Astrocyte (in vitro differentiated cells and primary cell): ENCODE measurements around the gene BMP7. TPM values are rescaled to one million over a fixed set of nuclear protein-coding genes. Genes with fewer than 3 reads are reported as not detected.

Experiments used
- DNase-seq: peaks from one replicate; pipeline ENCODE4 v3.0.0-alpha.2; 2010; ENCODE audit warnings: low read depth
- FAIRE-seq: peaks from 2 replicates; lab custom pipeline; 2011; peaks lifted over from hg19 to GRCh38; lab: Jason Lieb, UNC
- H2AFZ ChIP-seq: 2 replicates; pipeline ENCODE4 v1.6.0; 2012; ENCODE audit warnings: low read depth, low read length, inconsistent platforms
- H3K27ac ChIP-seq: 2 replicates; pipeline ENCODE4 v1.5.1; 2011; ENCODE audit warnings: low read depth, low read length, inconsistent platforms
- H3K27me3 ChIP-seq: 2 replicates; pipeline ENCODE4 v1.6.0; 2011; ENCODE audit warnings: low read length, inconsistent platforms; ENCODE audit not compliant: insufficient read depth
- H3K36me3 ChIP-seq: 2 replicates; pipeline ENCODE4 v1.5.1; 2011; ENCODE audit warnings: low read length, inconsistent platforms; ENCODE audit not compliant: insufficient read depth
- H3K4me1 ChIP-seq: 2 replicates; pipeline ENCODE4 v1.5.1; 2011; ENCODE audit warnings: low read length, inconsistent platforms; ENCODE audit not compliant: insufficient read depth
- H3K4me2 ChIP-seq: 2 replicates; pipeline ENCODE4 v1.6.0; 2012; ENCODE audit warnings: low read length, inconsistent platforms
- H3K4me3 ChIP-seq: 2 replicates; pipeline ENCODE4 v1.5.1; 2011; ENCODE audit warnings: low read depth, mild to moderate bottlenecking, low read length, inconsistent platforms; ENCODE audit not compliant: insufficient read depth
- H3K79me2 ChIP-seq: 2 replicates; pipeline ENCODE4 v1.6.0; 2012; ENCODE audit warnings: mild to moderate bottlenecking, low read length, inconsistent platforms; ENCODE audit not compliant: insufficient read depth
- H3K9ac ChIP-seq: 2 replicates; pipeline ENCODE4 v1.6.0; 2012; ENCODE audit warnings: mild to moderate bottlenecking, low read length, inconsistent platforms
- H3K9me3 ChIP-seq: 2 replicates; pipeline ENCODE4 v1.5.1; 2012; ENCODE audit warnings: low read depth, mild to moderate bottlenecking, low read length, inconsistent platforms; ENCODE audit not compliant: insufficient read depth
- H4K20me1 ChIP-seq: 2 replicates; pipeline ENCODE4 v1.6.0; 2012; ENCODE audit warnings: low read length, inconsistent platforms; ENCODE audit not compliant: insufficient read depth
- H3K27ac Mint-ChIP-seq: one replicate; pipeline ENCODE4 v1.8.0; 2021; ENCODE audit warnings: mild to moderate bottlenecking, mixed read lengths; ENCODE audit not compliant: unreplicated experiment
- H3K27me3 Mint-ChIP-seq: one replicate; pipeline ENCODE4 v1.8.0; 2021; ENCODE audit warnings: low read depth, mixed read lengths; ENCODE audit not compliant: unreplicated experiment
- H3K36me3 Mint-ChIP-seq: one replicate; pipeline ENCODE4 v1.8.0; 2021; ENCODE audit warnings: low read depth, mixed read lengths; ENCODE audit not compliant: unreplicated experiment
- H3K4me1 Mint-ChIP-seq: one replicate; pipeline ENCODE4 v1.8.0; 2021; ENCODE audit warnings: low read depth, mixed read lengths; ENCODE audit not compliant: unreplicated experiment
- H3K4me3 Mint-ChIP-seq: one replicate; pipeline ENCODE4 v1.8.0; 2021; ENCODE audit warnings: mild to moderate bottlenecking, moderate library complexity, mixed read lengths; ENCODE audit not compliant: unreplicated experiment
- H3K9me3 Mint-ChIP-seq: one replicate; pipeline ENCODE4 v1.8.0; 2021; ENCODE audit warnings: mild to moderate bottlenecking, mixed read lengths; ENCODE audit not compliant: unreplicated experiment
- EZH2 ChIP-seq: IDR thresholded peaks from 2 replicates; pipeline ENCODE4 v1.6.1; 2012; ENCODE audit warnings: mild to moderate bottlenecking, low read length, inconsistent platforms; ENCODE audit not compliant: insufficient read depth
- total RNA-seq: library from RNA; stranded (reverse); gene quantifications from 2 replicates; pipeline ENCODE4 v1.2.1, GENCODE V29; 2021
- TF ChIP-seq, protein P1 (sequence below): IDR thresholded peaks from 2 replicates; pipeline ENCODE4 v1.5.1; 2011; ENCODE audit warnings: low read depth, mild to moderate bottlenecking, inconsistent platforms, low read length, moderate library complexity; ENCODE audit not compliant: insufficient read depth

BMP7 gene
- total RNA-seq, 1 donor from 2014 or later = 15.3 TPM

DNA sequence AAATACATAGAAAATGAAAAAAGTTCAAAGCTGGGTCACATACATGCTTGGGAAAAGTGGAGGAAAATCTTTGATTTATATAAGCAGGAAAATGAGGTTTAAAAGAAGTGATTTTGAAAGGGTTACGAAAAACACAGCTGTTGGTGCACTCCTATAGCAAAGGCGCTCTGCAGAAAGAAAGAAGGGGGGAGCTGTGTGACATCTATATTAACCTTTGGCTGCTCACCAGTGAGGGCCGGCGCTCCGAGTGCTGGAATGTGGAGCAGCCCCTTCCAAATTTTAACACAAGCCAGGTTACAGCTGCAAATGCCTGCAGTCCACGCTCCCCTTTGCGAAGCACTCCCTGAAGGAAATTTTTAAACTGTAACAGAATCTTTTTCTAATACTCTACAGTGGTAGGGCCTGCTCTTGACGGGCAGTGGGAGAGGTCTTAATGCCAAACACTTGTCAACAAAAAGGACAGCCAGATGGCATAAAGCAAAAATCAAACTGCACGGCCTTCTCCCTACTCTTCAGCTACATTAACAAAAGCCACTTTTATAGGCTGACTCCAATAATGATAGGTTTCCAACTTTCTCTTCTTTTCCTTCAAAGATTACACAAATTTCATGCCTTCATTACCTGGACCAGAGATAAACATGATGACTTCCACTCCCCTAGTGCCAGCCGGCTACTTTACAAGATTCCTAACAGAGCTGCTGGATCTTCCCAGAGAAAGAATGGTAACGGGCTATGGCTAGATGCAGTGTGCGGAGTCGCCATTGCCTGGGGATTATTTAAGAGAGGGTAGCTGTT lies 4.8 kb downstream of the BMP7 start:
- Mint-ChIP-seq H3K4me1 (peaks cover 16% of the 10 kb centered on the region), H3K4me3 (peak overlapping the region; percentile 45), H3K27me3 (peaks cover 26% of the 10 kb centered on the region), H3K36me3 (no peaks in the 10 kb centered on the region), H3K9me3 (no peaks in the 10 kb centered on the region), H3K27ac (no peak overlapping the region)
- Histone ChIP-seq H2AFZ (no peak overlapping the region), H3K4me3 (no peak overlapping the region), H3K4me2 (no peak overlapping the region), H3K9ac (no peak overlapping the region), H3K79me2 (no peaks in the 10 kb centered on the region), H3K36me3 (no peaks in the 10 kb centered on the region), H4K20me1 (no peaks in the 10 kb centered on the region), H3K4me1 (no peaks in the 10 kb centered on the region), H3K27me3 (peaks cover 81% of the 10 kb centered on the region), H3K9me3 (no peaks in the 10 kb centered on the region), H3K27ac (no peak overlapping the region)
- DNase-seq (no peak), FAIRE-seq (no peak)
- TF ChIP-seq, protein P1, sequence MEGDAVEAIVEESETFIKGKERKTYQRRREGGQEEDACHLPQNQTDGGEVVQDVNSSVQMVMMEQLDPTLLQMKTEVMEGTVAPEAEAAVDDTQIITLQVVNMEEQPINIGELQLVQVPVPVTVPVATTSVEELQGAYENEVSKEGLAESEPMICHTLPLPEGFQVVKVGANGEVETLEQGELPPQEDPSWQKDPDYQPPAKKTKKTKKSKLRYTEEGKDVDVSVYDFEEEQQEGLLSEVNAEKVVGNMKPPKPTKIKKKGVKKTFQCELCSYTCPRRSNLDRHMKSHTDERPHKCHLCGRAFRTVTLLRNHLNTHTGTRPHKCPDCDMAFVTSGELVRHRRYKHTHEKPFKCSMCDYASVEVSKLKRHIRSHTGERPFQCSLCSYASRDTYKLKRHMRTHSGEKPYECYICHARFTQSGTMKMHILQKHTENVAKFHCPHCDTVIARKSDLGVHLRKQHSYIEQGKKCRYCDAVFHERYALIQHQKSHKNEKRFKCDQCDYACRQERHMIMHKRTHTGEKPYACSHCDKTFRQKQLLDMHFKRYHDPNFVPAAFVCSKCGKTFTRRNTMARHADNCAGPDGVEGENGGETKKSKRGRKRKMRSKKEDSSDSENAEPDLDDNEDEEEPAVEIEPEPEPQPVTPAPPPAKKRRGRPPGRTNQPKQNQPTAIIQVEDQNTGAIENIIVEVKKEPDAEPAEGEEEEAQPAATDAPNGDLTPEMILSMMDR = no peak
- TF ChIP-seq EZH2 = peak; percentile 32

DNA sequence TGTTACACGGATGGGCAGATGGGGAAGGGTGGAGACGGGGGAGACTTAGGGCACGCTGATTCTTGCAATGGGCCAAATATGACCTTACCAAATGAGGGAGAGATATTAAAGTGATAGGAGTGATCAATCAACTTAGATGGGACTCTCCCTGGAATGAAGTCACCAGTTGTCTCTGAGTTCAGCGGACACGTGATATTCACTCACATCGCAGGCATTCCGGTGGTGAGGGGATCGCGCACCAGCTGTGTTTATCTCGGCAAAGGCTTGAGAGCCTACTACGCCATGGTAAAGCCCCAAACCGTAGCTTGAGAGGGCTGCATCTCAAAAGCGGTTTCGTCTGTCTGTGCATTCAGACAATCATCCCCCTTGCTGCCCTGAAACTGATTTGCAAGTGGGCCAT lies 5.5 kb downstream of the BMP7 start:
- no peaks in the 10 kb centered on the region for H3K36me3 ChIP-seq
- Mint-ChIP-seq H3K27ac (peak overlapping the region; percentile 22), H3K9me3 (no peaks in the 10 kb centered on the region), H3K27me3 (peaks cover 26% of the 10 kb centered on the region), H3K4me1 (peaks cover 16% of the 10 kb centered on the region), H3K4me3 (peak overlapping the region; percentile 45), H3K36me3 (no peaks in the 10 kb centered on the region)
- H2AFZ ChIP-seq = no peak overlapping the region
- no peak overlapping the region for H3K4me3 ChIP-seq
- H3K9me3 ChIP-seq = no peaks in the 10 kb centered on the region
- H3K27me3 ChIP-seq = peaks cover 84% of the 10 kb centered on the region
- H3K4me2 ChIP-seq = peak overlapping the region; percentile 20
- H3K4me1 ChIP-seq = no peaks in the 10 kb centered on the region
- TF ChIP-seq EZH2 = no peak
- TF ChIP-seq, protein P1 = no peak
- H3K79me2 ChIP-seq = no peaks in the 10 kb centered on the region
- H3K27ac ChIP-seq = no peak overlapping the region
- FAIRE-seq = no peak
- H4K20me1 ChIP-seq = no peaks in the 10 kb centered on the region
- DNase-seq = peak; percentile 39
- H3K9ac ChIP-seq = no peak overlapping the region
